Epithelial cell of esophagus (primary cell): ENCODE measurements around the gene GPATCH1.

ENCODE experiments used
- DNase-seq: peaks from one replicate; pipeline ENCODE4 v3.0.0; 2010; ENCODE audit warnings: low read depth
- H3K4me3 ChIP-seq: 2 replicates; pipeline ENCODE4 v1.5.1; 2011; ENCODE audit warnings: mild to moderate bottlenecking, low read length, control low read depth
- TF ChIP-seq, protein P1 (sequence below): IDR thresholded peaks from 2 replicates; pipeline ENCODE4 v1.5.1; 2011; ENCODE audit warnings: low read depth, mild to moderate bottlenecking, low read length, control low read depth, inconsistent platforms; ENCODE audit not compliant: insufficient read depth; ENCODE audit errors: missing control alignments

The GPATCH1 gene

DNA sequence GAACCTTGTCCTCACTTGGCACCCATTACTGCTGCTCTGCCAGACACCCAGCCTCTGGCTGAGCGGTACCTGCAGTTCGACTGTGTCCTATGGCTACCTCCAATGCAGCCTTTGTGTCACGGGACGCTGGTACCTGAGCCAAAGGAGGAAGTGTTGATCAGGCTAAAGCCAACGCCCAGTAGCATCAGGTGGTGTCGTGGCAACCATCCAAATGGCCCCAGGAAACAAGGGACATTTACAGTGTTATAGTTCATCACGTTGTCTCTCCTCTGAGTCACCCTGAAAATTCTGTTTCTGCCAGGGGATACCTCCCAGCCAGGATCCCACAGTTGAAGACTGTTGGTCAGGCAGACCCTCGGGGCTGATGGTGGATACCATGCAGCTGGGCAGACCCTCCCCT lies 26.4 kb upstream of the GPATCH1 start:
- DNase-seq = no peak
- TF ChIP-seq, protein P1, sequence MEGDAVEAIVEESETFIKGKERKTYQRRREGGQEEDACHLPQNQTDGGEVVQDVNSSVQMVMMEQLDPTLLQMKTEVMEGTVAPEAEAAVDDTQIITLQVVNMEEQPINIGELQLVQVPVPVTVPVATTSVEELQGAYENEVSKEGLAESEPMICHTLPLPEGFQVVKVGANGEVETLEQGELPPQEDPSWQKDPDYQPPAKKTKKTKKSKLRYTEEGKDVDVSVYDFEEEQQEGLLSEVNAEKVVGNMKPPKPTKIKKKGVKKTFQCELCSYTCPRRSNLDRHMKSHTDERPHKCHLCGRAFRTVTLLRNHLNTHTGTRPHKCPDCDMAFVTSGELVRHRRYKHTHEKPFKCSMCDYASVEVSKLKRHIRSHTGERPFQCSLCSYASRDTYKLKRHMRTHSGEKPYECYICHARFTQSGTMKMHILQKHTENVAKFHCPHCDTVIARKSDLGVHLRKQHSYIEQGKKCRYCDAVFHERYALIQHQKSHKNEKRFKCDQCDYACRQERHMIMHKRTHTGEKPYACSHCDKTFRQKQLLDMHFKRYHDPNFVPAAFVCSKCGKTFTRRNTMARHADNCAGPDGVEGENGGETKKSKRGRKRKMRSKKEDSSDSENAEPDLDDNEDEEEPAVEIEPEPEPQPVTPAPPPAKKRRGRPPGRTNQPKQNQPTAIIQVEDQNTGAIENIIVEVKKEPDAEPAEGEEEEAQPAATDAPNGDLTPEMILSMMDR = no peak
- no peak overlapping the region for H3K4me3 ChIP-seq

DNA sequence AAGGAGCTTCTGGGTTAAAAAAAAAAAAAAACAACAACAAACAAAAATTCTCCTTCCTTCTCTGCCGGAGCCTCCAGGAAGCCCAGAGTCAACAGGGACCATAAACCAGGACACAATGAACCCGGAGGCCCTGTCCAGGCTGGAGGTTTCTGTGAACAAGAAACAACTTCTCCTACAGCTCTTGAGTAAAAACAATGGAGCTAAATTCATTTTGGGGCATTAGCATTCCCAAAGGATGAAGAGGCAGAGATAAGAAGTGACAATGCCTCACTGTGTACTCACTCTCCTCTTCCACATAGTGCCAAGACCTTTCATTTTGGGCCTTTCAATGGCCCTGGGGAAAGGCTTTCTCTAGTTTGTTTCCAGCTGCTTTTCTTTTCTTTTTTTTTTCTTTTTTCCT lies 25.3 kb upstream of the GPATCH1 start:
- no peak for DNase-seq
- no peak overlapping the region for H3K4me3 ChIP-seq
- TF ChIP-seq, protein P1 = no peak

DNA sequence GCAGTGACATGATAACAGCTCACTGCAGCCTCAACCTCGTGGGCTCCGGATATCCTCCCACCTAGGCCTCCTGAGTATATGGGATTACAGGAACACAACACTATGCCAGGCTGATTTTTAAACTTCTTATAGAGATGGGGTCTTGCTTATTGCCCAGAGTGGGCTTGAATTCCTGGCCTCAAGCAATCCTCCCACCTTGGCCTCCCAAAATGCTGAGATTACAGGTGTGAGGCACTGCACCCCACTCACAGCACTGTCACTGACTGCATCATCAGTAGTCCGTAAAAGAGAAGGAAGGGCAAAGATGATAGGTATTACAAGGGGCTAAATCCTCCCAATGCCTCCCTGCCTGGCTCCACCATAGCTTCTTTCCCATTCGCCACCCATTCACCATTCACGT lies 20.4 kb upstream of the GPATCH1 start:
- H3K4me3 ChIP-seq = no peak overlapping the region
- no peak for DNase-seq
- TF ChIP-seq, protein P1 = no peak

DNA sequence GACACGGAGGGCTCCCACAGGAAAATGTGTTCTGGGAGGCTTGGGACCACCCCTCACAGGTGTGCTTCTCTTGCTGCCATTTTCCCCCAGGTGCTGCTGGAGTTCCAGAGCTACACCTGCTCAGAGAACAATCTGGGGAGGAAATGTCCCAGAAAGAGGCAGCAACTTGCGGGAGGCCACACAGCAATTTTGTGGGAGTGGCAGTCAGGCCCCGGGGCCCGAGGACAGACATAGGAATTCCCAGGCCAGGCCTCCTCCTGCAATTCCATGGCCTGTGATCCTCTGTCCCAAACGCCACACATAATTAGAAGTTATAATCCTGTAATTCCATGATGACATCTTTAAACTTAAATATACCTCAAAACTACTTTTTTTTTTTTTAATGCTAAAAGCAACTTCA lies 18.1 kb upstream of the GPATCH1 start:
- no peak for DNase-seq
- H3K4me3 ChIP-seq = no peak overlapping the region
- TF ChIP-seq, protein P1 = no peak

DNA sequence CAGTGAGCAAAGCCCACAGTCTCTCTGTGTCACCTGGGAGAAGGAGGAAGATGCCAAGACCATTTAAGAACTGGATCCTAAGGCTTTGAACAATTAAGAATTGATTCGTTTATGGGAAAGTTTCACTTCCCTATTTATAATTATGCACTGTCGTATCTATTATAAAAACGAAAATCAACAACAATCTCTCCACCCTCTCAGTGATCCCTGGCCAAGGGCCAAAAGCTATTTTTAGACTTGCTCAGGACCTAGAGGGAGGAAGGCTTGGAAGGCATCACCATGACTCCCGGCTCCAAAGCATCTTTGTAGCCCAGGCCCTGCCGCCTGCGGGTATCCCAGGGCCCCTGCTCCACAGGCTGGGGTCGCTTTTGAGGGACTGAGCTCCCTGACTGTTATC lies 17.6 kb upstream of the GPATCH1 start:
- peak overlapping the region; percentile 73 for H3K4me3 ChIP-seq

DNA sequence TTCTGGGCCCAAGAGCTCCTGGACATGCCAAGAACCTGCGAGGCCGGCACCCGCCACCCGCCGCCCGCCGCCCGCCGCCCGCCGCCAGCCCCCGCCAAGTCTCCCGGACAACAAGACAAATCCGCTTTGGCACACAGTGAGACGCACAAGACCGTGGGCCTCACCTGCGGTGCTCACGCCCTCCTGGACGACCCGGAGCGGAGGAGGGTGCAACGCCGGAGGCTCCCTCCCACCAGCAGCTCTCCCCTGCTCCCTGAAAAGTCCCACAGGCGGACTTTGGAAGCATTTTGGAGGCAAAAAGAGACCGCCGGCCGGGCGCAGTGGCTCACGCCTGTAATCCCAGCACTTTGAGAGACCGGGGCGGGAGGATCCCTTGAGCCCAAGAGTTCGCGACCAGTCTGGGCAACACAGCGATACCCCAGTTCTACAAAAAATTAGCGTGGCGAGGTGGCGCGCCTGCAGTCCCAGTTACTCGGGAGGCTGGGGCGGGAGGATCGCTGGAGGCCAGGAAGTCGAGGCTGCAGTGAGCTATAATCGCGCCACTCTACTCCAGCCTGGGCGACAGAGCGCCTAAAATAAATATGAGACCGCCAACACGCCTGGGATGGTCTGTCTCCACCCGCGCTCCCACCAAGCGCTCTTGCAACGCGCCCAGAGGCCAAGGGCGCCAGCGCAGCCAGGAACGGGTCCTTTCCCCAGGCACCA lies 17.1 kb upstream of the GPATCH1 start:
- H3K4me3 ChIP-seq = peak overlapping the region; percentile 73
- TF ChIP-seq, protein P1 = no peak
- DNase-seq = no peak

More for the DNA sequence above, 17.6 kb upstream of the GPATCH1 start:
- TF ChIP-seq, protein P1 = no peak
- DNase-seq = no peak

DNA sequence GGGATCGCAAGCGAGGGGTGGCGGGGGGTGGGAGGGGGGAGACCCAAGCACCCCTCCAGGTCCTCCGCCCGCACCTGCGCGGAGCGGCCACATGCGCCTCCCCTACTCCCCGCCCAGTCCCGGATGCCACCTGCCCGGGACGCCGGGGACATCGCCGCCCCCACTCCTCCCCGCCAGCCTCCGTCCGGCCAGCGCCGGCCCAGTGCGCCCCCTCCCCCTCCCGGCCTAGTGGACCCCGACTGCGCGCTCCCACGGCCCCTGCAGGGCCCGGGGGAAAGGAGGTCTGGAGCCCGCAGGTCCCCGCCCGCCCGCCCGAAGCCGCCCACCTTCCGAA lies 16.6 kb upstream of the GPATCH1 start:
- H3K4me3 ChIP-seq = peak overlapping the region; percentile 73
- no peak for DNase-seq

More for the DNA sequence above, 16.6 kb upstream of the GPATCH1 start:
- TF ChIP-seq, protein P1 = no peak
